IMR-90 (cell line): ENCODE data around the gene CD93. TPM values are rescaled to one million over a fixed set of nuclear protein-coding genes. Genes with fewer than 3 reads are reported as not detected.

ENCODE experiments used
- ATAC-seq: fragments of 200-7000 bp; cut with Tn5 transposase; 2 replicates; pipeline ENCODE4 v1.9.1; 2020; ENCODE audit warnings: low read depth, mild to moderate bottlenecking, moderate library complexity
- BruUV-seq: library from RNA; stranded (reverse); fragments of 400-500 nt; replicated peaks from 2 replicates; lab custom pipeline; 2021; lab: Mats Ljungman, UMichigan
- CTCF ChIA-PET: fragments of 300-600 bp; formaldehyde crosslinking; extraction: SDS; loops from one replicate; lab custom pipeline; 2021; ENCODE audit warnings: antibody characterized with exemption; lab: Yijun Ruan, JAX
- POLR2A ChIA-PET: fragments of 300-600 bp; sonication (Branson Sonifier 250); formaldehyde crosslinking; loops from one replicate; lab custom pipeline; 2022; ENCODE audit warnings: antibody characterized with exemption; ENCODE audit not compliant: unreplicated experiment; lab: Charles Lee
- DNase-seq: peaks from one replicate; pipeline ENCODE4 v3.0.0; 2013
- H2AFZ ChIP-seq: replicated peaks from 2 replicates; pipeline ENCODE3; 2013; ENCODE audit warnings: low read length, mild to moderate bottlenecking; ENCODE audit not compliant: poor library complexity
- H2AK5ac ChIP-seq: 2 replicates; pipeline ENCODE4 v1.6.1; 2013; ENCODE audit warnings: low read depth, low read length, inconsistent platforms
- H2AK9ac ChIP-seq: replicated peaks from 2 replicates; pipeline ENCODE3; 2013; ENCODE audit warnings: mild to moderate bottlenecking, low read depth, low read length, moderate library complexity; ENCODE audit not compliant: poor library complexity
- H2BK120ac ChIP-seq: 2 replicates; pipeline ENCODE4 v1.6.1; 2013; ENCODE audit warnings: low read depth, low read length, inconsistent platforms
- H2BK15ac ChIP-seq: 3 replicates; pipeline ENCODE4 v1.6.1; 2013; ENCODE audit warnings: low read depth, low read length, inconsistent platforms
- H2BK20ac ChIP-seq: 2 replicates; pipeline ENCODE4 v1.6.1; 2013; ENCODE audit warnings: low read depth, mild to moderate bottlenecking, inconsistent platforms, low read length, moderate library complexity
- H2BK5ac ChIP-seq: 2 replicates; pipeline ENCODE4 v1.6.1; 2013; ENCODE audit warnings: mild to moderate bottlenecking, low read depth, low read length, inconsistent platforms; ENCODE audit not compliant: poor library complexity, severe bottlenecking
- H3K14ac ChIP-seq: replicated peaks from 2 replicates; pipeline ENCODE4 v1.6.1; 2013; ENCODE audit warnings: low read depth, low read length, inconsistent platforms
- H3K18ac ChIP-seq: 2 replicates; pipeline ENCODE4 v1.6.1; 2013; ENCODE audit warnings: low read depth, low read length, control low read depth
- H3K23ac ChIP-seq: 2 replicates; pipeline ENCODE4 v1.6.1; 2013; ENCODE audit warnings: low read depth, low read length, inconsistent platforms
- H3K27ac ChIP-seq: 2 replicates; pipeline ENCODE4 v1.5.1; 2013; ENCODE audit warnings: mild to moderate bottlenecking, control low read depth, low read length; ENCODE audit not compliant: insufficient read depth
- H3K27me3 ChIP-seq: 2 replicates; pipeline ENCODE4 v1.6.1; 2013; ENCODE audit warnings: low read length; ENCODE audit not compliant: control insufficient read depth, insufficient read depth
- H3K36me3 ChIP-seq: 2 replicates; pipeline ENCODE4 v1.6.1; 2013; ENCODE audit warnings: low read length, mixed read lengths; ENCODE audit not compliant: control insufficient read depth, insufficient read depth
- H3K4ac ChIP-seq: 2 replicates; pipeline ENCODE4 v1.6.1; 2013; ENCODE audit warnings: low read depth, low read length, inconsistent platforms
- H3K4me1 ChIP-seq: 2 replicates; pipeline ENCODE4 v1.6.1; 2013; ENCODE audit warnings: low read length, mixed read lengths; ENCODE audit not compliant: control insufficient read depth, insufficient read depth
- H3K4me2 ChIP-seq: 2 replicates; pipeline ENCODE4 v1.6.1; 2013; ENCODE audit warnings: low read depth, mild to moderate bottlenecking, control low read depth, low read length, moderate library complexity
- H3K4me3 ChIP-seq: 2 replicates; pipeline ENCODE4 v1.5.1; 2013; ENCODE audit warnings: low read depth, mild to moderate bottlenecking, control low read depth, low read length, moderate library complexity; ENCODE audit not compliant: insufficient read depth
- H3K56ac ChIP-seq: 2 replicates; pipeline ENCODE4 v1.6.1; 2013; ENCODE audit warnings: low read length, inconsistent platforms; ENCODE audit not compliant: insufficient read depth; ENCODE audit errors: extremely low read depth
- H3K79me1 ChIP-seq, 2 experiments: 2 replicates each; pipeline ENCODE4 v1.6.1; 2013; ENCODE audit warnings: low read length in 2 of 2, inconsistent platforms in 1 of 2, low read depth in 1 of 2
- H3K9ac ChIP-seq: 2 replicates; pipeline ENCODE4 v1.6.1; 2013; ENCODE audit warnings: low read depth, low read length, control low read depth
- H3K9me1 ChIP-seq: 2 replicates; pipeline ENCODE4 v1.6.1; 2013; ENCODE audit warnings: low read length, inconsistent platforms; ENCODE audit not compliant: insufficient read depth
- H3K9me3 ChIP-seq: 2 replicates; pipeline ENCODE4 v1.6.1; 2013; ENCODE audit warnings: low read length; ENCODE audit not compliant: control insufficient read depth, insufficient read depth
- H4K20me1 ChIP-seq: 2 replicates; pipeline ENCODE4 v1.6.1; 2013; ENCODE audit warnings: low read length, inconsistent platforms; ENCODE audit not compliant: insufficient read depth
- H4K5ac ChIP-seq: 2 replicates; pipeline ENCODE4 v1.6.1; 2013; ENCODE audit warnings: mild to moderate bottlenecking, low read depth, low read length, control low read depth
- H4K8ac ChIP-seq, 2 experiments: 2 replicates each; pipeline ENCODE4 v1.6.1; 2013; ENCODE audit warnings: low read depth in 2 of 2, low read length in 2 of 2, control low read depth in 1 of 2, inconsistent platforms in 1 of 2
- H4K91ac ChIP-seq: 2 replicates; pipeline ENCODE4 v1.6.1; 2013; ENCODE audit warnings: low read depth, low read length, inconsistent platforms; ENCODE audit not compliant: insufficient read depth
- ELK1 ChIP-seq: fragments of 150-350 bp; IDR thresholded peaks from 2 replicates; pipeline ENCODE4 v1.6.1; 2016; ENCODE audit warnings: low read depth, mild to moderate bottlenecking, low read length, moderate library complexity, borderline replicate concordance
- FOS ChIP-seq: fragments of 150-350 bp; IDR thresholded peaks from 2 replicates; pipeline ENCODE4 v1.6.1; 2016; ENCODE audit warnings: low read depth, low read length
- MAFK ChIP-seq: IDR thresholded peaks from 2 replicates; pipeline ENCODE4 v1.6.1; 2012; ENCODE audit warnings: low read depth, low read length, improper control_type of control experiment
- MAZ ChIP-seq: IDR thresholded peaks from 2 replicates; pipeline ENCODE4 v1.6.1; 2012; ENCODE audit warnings: low read depth, mild to moderate bottlenecking, low read length, improper control_type of control experiment, moderate library complexity, borderline replicate concordance
- MXI1 ChIP-seq: IDR thresholded peaks from 2 replicates; pipeline ENCODE4 v1.6.1; 2012; ENCODE audit warnings: low read depth, mild to moderate bottlenecking, low read length, moderate library complexity, borderline replicate concordance
- POLR2A ChIP-seq: IDR thresholded peaks from 2 replicates; pipeline ENCODE4 v1.6.1; 2012; ENCODE audit warnings: mild to moderate bottlenecking, low read depth, low read length
- RAD21 ChIP-seq: IDR thresholded peaks from 2 replicates; pipeline ENCODE4 v1.6.1; 2012; ENCODE audit warnings: low read length, improper control_type of control experiment
- RCOR1 ChIP-seq: IDR thresholded peaks from 2 replicates; pipeline ENCODE4 v1.6.1; 2012; ENCODE audit warnings: mild to moderate bottlenecking, low read length, improper control_type of control experiment; ENCODE audit not compliant: insufficient replicate concordance
- RFX5 ChIP-seq: IDR thresholded peaks from 2 replicates; pipeline ENCODE4 v1.8.0; 2012; ENCODE audit warnings: low read depth, mild to moderate bottlenecking, low read length, moderate library complexity
- SMC3 ChIP-seq: fragments of 150-350 bp; IDR thresholded peaks from 2 replicates; pipeline ENCODE4 v1.6.1; 2016; ENCODE audit warnings: low read depth, mild to moderate bottlenecking, antibody characterized with exemption, low read length, moderate library complexity
- dilution Hi-C: fragments of 300-500 bp; cut with HindIII; formaldehyde crosslinking; loops from one replicate; pipeline ENCODE4 v1.14.3; 2018; ENCODE audit warnings: low sequenced_read_pairs; ENCODE audit not compliant: unreplicated experiment
- in situ Hi-C: fragments of 300-500 bp; cut with MboI; formaldehyde crosslinking; loops from 3 replicates; pipeline ENCODE4 v1.14.3; 2019; ENCODE audit warnings: low sequenced_read_pairs, inconsistent platforms, mixed read lengths
- intact Hi-C: fragments of 100-400 bp; cut with micrococcal nuclease; formaldehyde crosslinking; loops from 2 replicates; pipeline ENCODE4 v1.10.0; 2022
- polyA plus RNA-seq, 3 experiments: library from polyadenylated mRNA; depleted of rRNA; stranded (reverse); fragments of >200 nt; gene quantifications; 2 replicates each; pipeline ENCODE4 v1.2.3, GENCODE V29; 2012; ENCODE audit warnings: low replicate concordance in 1 of 3
- total RNA-seq: library from RNA; depleted of rRNA; stranded (reverse); fragments of >200 nt; gene quantifications from 2 replicates; pipeline ENCODE4 v1.2.3, GENCODE V29; 2012
- TF ChIP-seq, protein P1 (sequence below): conservative IDR thresholded peaks from 2 replicates; pipeline ENCODE4 v1.5.1; 2012; ENCODE audit warnings: mild to moderate bottlenecking, low read depth, low read length, improper control_type of control experiment

The CD93 gene
- total and polyA plus RNA-seq, 2 of the 4 experiments (the other 2 are of a cell fraction): under 0.01 to 0.02 TPM

GRCh38 chr20:23101696-23102406 lies 15.7 kb upstream of the CD93 start (continued):
- TF ChIP-seq MAZ (no peak), RCOR1 (no peak), FOS (no peak), MXI1 (no peak)

GRCh38 chr20:23100720-23101107 lies 14.6 kb upstream of the CD93 start:
- Histone ChIP-seq H2BK20ac (no peak overlapping the region), H3K4ac (no peak overlapping the region), H3K23ac (no peak overlapping the region), H3K27me3 (peaks cover 27% of the 10 kb centered on the region), H3K9ac (no peak overlapping the region), H3K56ac (no peak overlapping the region), H3K79me1 (no peaks in the 10 kb centered on the region), H3K9me3 (no peaks in the 10 kb centered on the region), H3K18ac (no peak overlapping the region), H3K9me1 (no peaks in the 10 kb centered on the region), H3K36me3 (no peaks in the 10 kb centered on the region), H2AK9ac (no peak overlapping the region), H2BK120ac (no peak overlapping the region), H4K5ac (no peak overlapping the region), H2AK5ac (no peak overlapping the region), H3K4me2 (no peak overlapping the region), H4K8ac (no peak overlapping the region), H4K91ac (no peak overlapping the region), H3K27ac (no peak overlapping the region), H4K20me1 (no peaks in the 10 kb centered on the region), H3K4me3 (no peak overlapping the region), H2AFZ (no peak overlapping the region), H3K4me1 (no peaks in the 10 kb centered on the region), H2BK5ac (no peak overlapping the region), H3K14ac (no peak overlapping the region), H2BK15ac (no peak overlapping the region)
- ATAC-seq (no peak), DNase-seq (no peak)
- ChIA-PET CTCF (no interaction called here), POLR2A (no interaction called here)
- in situ Hi-C loops: no loop called here
- intact Hi-C loops: no loop called here
- TF ChIP-seq RCOR1 (no peak), RAD21 (no peak), RFX5 (no peak), MAFK (no peak), ELK1 (no peak), POLR2A (no peak), SMC3 (no peak)
- TF ChIP-seq, protein P1, sequence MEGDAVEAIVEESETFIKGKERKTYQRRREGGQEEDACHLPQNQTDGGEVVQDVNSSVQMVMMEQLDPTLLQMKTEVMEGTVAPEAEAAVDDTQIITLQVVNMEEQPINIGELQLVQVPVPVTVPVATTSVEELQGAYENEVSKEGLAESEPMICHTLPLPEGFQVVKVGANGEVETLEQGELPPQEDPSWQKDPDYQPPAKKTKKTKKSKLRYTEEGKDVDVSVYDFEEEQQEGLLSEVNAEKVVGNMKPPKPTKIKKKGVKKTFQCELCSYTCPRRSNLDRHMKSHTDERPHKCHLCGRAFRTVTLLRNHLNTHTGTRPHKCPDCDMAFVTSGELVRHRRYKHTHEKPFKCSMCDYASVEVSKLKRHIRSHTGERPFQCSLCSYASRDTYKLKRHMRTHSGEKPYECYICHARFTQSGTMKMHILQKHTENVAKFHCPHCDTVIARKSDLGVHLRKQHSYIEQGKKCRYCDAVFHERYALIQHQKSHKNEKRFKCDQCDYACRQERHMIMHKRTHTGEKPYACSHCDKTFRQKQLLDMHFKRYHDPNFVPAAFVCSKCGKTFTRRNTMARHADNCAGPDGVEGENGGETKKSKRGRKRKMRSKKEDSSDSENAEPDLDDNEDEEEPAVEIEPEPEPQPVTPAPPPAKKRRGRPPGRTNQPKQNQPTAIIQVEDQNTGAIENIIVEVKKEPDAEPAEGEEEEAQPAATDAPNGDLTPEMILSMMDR: no peak
- BruUV-seq: no TSS peak
- dilution Hi-C loops: no loop called here
